ENCODE measurements around the gene SLC23A3. TPM values are rescaled to one million over a fixed set of nuclear protein-coding genes. Genes with fewer than 3 reads are reported as not detected.

The SLC23A3 gene
- total and polyA plus RNA-seq, 10 of the 15 experiments (the other 5 are each of a cell fraction or from before 2014, with no cell fraction given), result 0.07 to 1.0 (median 0.40) TPM; not detected in 1

DNA sequence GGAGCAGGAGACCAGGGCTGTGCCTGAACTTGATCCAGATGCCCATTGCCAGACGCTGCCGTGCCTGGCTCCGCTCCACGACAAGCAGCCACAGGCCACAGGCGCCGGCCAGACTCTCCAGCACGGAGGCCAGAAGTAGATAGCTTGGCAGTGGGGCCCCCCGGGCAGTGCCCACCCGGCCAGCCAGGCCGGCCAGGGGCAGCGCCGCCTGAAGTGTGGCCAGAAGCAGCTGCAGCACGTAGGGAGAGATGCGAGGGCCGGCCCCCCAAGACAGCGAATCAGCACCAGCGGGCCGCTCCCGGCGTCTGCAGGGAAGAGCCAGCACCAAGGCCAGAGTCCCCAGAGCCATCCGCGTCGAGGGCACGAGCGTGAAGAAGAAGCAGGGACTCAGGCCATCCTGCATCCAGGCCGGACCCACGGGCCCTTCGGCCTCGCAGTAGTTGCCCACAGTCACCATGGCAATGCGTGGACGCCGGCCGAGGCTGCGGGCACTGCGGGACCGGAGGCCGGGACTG, 48.4 kb upstream of the SLC23A3 start (continued):
- TF ChIP-seq, protein P1, sequence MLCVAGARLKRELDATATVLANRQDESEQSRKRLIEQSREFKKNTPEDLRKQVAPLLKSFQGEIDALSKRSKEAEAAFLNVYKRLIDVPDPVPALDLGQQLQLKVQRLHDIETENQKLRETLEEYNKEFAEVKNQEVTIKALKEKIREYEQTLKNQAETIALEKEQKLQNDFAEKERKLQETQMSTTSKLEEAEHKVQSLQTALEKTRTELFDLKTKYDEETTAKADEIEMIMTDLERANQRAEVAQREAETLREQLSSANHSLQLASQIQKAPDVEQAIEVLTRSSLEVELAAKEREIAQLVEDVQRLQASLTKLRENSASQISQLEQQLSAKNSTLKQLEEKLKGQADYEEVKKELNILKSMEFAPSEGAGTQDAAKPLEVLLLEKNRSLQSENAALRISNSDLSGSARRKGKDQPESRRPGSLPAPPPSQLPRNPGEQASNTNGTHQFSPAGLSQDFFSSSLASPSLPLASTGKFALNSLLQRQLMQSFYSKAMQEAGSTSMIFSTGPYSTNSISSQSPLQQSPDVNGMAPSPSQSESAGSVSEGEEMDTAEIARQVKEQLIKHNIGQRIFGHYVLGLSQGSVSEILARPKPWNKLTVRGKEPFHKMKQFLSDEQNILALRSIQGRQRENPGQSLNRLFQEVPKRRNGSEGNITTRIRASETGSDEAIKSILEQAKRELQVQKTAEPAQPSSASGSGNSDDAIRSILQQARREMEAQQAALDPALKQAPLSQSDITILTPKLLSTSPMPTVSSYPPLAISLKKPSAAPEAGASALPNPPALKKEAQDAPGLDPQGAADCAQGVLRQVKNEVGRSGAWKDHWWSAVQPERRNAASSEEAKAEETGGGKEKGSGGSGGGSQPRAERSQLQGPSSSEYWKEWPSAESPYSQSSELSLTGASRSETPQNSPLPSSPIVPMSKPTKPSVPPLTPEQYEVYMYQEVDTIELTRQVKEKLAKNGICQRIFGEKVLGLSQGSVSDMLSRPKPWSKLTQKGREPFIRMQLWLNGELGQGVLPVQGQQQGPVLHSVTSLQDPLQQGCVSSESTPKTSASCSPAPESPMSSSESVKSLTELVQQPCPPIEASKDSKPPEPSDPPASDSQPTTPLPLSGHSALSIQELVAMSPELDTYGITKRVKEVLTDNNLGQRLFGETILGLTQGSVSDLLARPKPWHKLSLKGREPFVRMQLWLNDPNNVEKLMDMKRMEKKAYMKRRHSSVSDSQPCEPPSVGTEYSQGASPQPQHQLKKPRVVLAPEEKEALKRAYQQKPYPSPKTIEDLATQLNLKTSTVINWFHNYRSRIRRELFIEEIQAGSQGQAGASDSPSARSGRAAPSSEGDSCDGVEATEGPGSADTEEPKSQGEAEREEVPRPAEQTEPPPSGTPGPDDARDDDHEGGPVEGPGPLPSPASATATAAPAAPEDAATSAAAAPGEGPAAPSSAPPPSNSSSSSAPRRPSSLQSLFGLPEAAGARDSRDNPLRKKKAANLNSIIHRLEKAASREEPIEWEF (IDR thresholded peaks at IDR 0.05; ENCODE audit: insufficient replicate concordance, low read depth, low read length), result no peak
- TF ChIP-seq RUNX3 (IDR thresholded peaks at IDR 0.05; ENCODE audit: low read length) (0 out of 2 replicates have a peak, but pooled peaks have one; percentile 15), POLR2A (IDR thresholded peaks at IDR 0.05; ENCODE audit: low read depth, low read length) (no peak), KAT2A (conservative IDR thresholded peaks at IDR 0.05; ENCODE audit: control insufficient read depth, low read depth, low read length) (no peak), CEBPB (IDR thresholded peaks at IDR 0.05; ENCODE audit: borderline replicate concordance in 1 of 2, low read depth in 2 of 2, low read length in 2 of 2) (no peak), MYC (IDR thresholded peaks at IDR 0.05; ENCODE audit: insufficient read depth, insufficient read length, insufficient replicate concordance, low read length, severe bottlenecking) (no peak), POLR2AphosphoS5 (IDR thresholded peaks at IDR 0.05; ENCODE audit: low read length) (no peak), RBBP5 (conservative IDR thresholded peaks at IDR 0.05) (no peak), ZNF384 (IDR thresholded peaks at IDR 0.05; ENCODE audit: borderline replicate concordance, low read depth, low read length) (no peak), PAX8 (IDR thresholded peaks at IDR 0.05) (no peak)
- TF ChIP-seq, protein P2, sequence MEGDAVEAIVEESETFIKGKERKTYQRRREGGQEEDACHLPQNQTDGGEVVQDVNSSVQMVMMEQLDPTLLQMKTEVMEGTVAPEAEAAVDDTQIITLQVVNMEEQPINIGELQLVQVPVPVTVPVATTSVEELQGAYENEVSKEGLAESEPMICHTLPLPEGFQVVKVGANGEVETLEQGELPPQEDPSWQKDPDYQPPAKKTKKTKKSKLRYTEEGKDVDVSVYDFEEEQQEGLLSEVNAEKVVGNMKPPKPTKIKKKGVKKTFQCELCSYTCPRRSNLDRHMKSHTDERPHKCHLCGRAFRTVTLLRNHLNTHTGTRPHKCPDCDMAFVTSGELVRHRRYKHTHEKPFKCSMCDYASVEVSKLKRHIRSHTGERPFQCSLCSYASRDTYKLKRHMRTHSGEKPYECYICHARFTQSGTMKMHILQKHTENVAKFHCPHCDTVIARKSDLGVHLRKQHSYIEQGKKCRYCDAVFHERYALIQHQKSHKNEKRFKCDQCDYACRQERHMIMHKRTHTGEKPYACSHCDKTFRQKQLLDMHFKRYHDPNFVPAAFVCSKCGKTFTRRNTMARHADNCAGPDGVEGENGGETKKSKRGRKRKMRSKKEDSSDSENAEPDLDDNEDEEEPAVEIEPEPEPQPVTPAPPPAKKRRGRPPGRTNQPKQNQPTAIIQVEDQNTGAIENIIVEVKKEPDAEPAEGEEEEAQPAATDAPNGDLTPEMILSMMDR (IDR thresholded peaks at IDR 0.05 in 2 of 3, conservative IDR thresholded peaks at IDR 0.05 in 1 of 3; ENCODE audit: control insufficient read depth in 2 of 3, extremely low read depth in 1 of 3, insufficient read depth in 1 of 3, low read depth in 3 of 3, low read length in 3 of 3), result no peak
- TF ChIP-seq, protein P3, sequence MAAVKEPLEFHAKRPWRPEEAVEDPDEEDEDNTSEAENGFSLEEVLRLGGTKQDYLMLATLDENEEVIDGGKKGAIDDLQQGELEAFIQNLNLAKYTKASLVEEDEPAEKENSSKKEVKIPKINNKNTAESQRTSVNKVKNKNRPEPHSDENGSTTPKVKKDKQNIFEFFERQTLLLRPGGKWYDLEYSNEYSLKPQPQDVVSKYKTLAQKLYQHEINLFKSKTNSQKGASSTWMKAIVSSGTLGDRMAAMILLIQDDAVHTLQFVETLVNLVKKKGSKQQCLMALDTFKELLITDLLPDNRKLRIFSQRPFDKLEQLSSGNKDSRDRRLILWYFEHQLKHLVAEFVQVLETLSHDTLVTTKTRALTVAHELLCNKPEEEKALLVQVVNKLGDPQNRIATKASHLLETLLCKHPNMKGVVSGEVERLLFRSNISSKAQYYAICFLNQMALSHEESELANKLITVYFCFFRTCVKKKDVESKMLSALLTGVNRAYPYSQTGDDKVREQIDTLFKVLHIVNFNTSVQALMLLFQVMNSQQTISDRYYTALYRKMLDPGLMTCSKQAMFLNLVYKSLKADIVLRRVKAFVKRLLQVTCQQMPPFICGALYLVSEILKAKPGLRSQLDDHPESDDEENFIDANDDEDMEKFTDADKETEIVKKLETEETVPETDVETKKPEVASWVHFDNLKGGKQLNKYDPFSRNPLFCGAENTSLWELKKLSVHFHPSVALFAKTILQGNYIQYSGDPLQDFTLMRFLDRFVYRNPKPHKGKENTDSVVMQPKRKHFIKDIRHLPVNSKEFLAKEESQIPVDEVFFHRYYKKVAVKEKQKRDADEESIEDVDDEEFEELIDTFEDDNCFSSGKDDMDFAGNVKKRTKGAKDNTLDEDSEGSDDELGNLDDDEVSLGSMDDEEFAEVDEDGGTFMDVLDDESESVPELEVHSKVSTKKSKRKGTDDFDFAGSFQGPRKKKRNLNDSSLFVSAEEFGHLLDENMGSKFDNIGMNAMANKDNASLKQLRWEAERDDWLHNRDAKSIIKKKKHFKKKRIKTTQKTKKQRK (IDR thresholded peaks at IDR 0.05; ENCODE audit: low read depth, low read length), result no peak
